Type B pancreatic cell (in vitro differentiated cells): ENCODE data around the gene ABCA2. TPM values are rescaled to one million over a fixed set of nuclear protein-coding genes. Genes with fewer than 3 reads are reported as not detected.

Experiments
- DNase-seq: peaks from one replicate; pipeline ENCODE4 v3.0.0; 2021; ENCODE audit warnings: mixed read lengths; ENCODE audit not compliant: unreplicated experiment; ENCODE audit errors: extremely low spot score
- H3K27ac Mint-ChIP-seq: 2 replicates; pipeline ENCODE4 v1.8.0; 2021; ENCODE audit warnings: mild to moderate bottlenecking, mixed read lengths
- H3K27me3 Mint-ChIP-seq: 2 replicates; pipeline ENCODE4 v1.8.0; 2021; ENCODE audit warnings: mixed read lengths
- H3K36me3 Mint-ChIP-seq: 2 replicates; pipeline ENCODE4 v1.8.0; 2021; ENCODE audit warnings: mixed read lengths
- H3K4me1 Mint-ChIP-seq: one replicate; pipeline ENCODE4 v1.8.0; 2021; ENCODE audit warnings: mixed read lengths; ENCODE audit not compliant: unreplicated experiment
- H3K4me3 Mint-ChIP-seq: 2 replicates; pipeline ENCODE4 v1.8.0; 2021; ENCODE audit warnings: mild to moderate bottlenecking, mixed read lengths
- H3K9me3 Mint-ChIP-seq: 2 replicates; pipeline ENCODE4 v1.8.0; 2021; ENCODE audit warnings: mixed read lengths
- CTCF ChIP-seq: fragments of 200-600 bp; sonication (generic); conservative IDR thresholded peaks from 2 replicates; pipeline ENCODE4 v1.5.0; 2021; ENCODE audit warnings: antibody characterized with exemption, mild to moderate bottlenecking
- total RNA-seq: library from RNA; stranded (reverse); gene quantifications from 2 replicates; pipeline ENCODE4 v1.2.1, GENCODE V29; 2021; ENCODE audit warnings: low replicate concordance

The ABCA2 gene
- total RNA-seq, 1 donor from 2014 or later: 44.7 TPM

GRCh38 chr9:137052998-137053943, 25.2 kb upstream of the ABCA2 start:
- Mint-ChIP-seq H3K9me3 (no peaks in the 10 kb centered on the region), H3K4me1 (no peaks in the 10 kb centered on the region), H3K27me3 (peaks cover 58% of the 10 kb centered on the region), H3K27ac (no peak overlapping the region), H3K4me3 (no peak overlapping the region), H3K36me3 (no peaks in the 10 kb centered on the region)
- TF ChIP-seq CTCF: no peak
- DNase-seq: no peak

- no peak for DNase-seq
- no peaks in the 10 kb centered on the region for H3K4me1 Mint-ChIP-seq
- H3K27me3 Mint-ChIP-seq: peaks cover 57% of the 10 kb centered on the region
Observed at GRCh38 chr9:137052293-137052692, 24.3 kb upstream of the ABCA2 start.

GRCh38 chr9:137051145-137051724, 23.2 kb upstream of the ABCA2 start:
- no peaks in the 10 kb centered on the region for H3K36me3 Mint-ChIP-seq
- no peak overlapping the region for H3K4me3 Mint-ChIP-seq
- no peaks in the 10 kb centered on the region for H3K4me1 Mint-ChIP-seq
- no peak for TF ChIP-seq CTCF
- peaks cover 58% of the 10 kb centered on the region for H3K27me3 Mint-ChIP-seq
- H3K27ac Mint-ChIP-seq: no peak overlapping the region
- H3K9me3 Mint-ChIP-seq: no peaks in the 10 kb centered on the region
- no peak for DNase-seq

More at GRCh38 chr9:137052293-137052692, 24.3 kb upstream of the ABCA2 start:
- Mint-ChIP-seq H3K36me3 (no peaks in the 10 kb centered on the region), H3K27ac (no peak overlapping the region), H3K4me3 (no peak overlapping the region), H3K9me3 (no peaks in the 10 kb centered on the region)
- no peak for TF ChIP-seq CTCF

- DNase-seq: no peak
- peaks cover 54% of the 10 kb centered on the region for H3K27me3 Mint-ChIP-seq
- no peak overlapping the region for H3K4me3 Mint-ChIP-seq
- TF ChIP-seq CTCF: no peak
- no peaks in the 10 kb centered on the region for H3K9me3 Mint-ChIP-seq
- no peak overlapping the region for H3K27ac Mint-ChIP-seq
- no peaks in the 10 kb centered on the region for H3K36me3 Mint-ChIP-seq
- no peaks in the 10 kb centered on the region for H3K4me1 Mint-ChIP-seq
Observed at GRCh38 chr9:137050570-137050969, 22.5 kb upstream of the ABCA2 start.

- Mint-ChIP-seq H3K27me3 (peaks cover 55% of the 10 kb centered on the region), H3K4me1 (no peaks in the 10 kb centered on the region), H3K9me3 (no peaks in the 10 kb centered on the region), H3K27ac (no peak overlapping the region), H3K36me3 (no peaks in the 10 kb centered on the region), H3K4me3 (no peak overlapping the region)
- TF ChIP-seq CTCF: peak; percentile 76
- DNase-seq: no peak
Observed at GRCh38 chr9:137049544-137050449, 21.8 kb upstream of the ABCA2 start.
